NT2/D1 (cell line): ENCODE data around the gene QPRT.

Source experiments
- SUZ12 ChIP-seq: IDR thresholded peaks from 2 replicates; pipeline ENCODE4 v1.6.1; 2011; ENCODE audit not compliant: insufficient read length, insufficient read depth; ENCODE audit errors: extremely low read depth
- YY1 ChIP-seq: IDR thresholded peaks from 2 replicates; pipeline ENCODE4 v1.6.1; 2011; ENCODE audit not compliant: insufficient read length, insufficient read depth
- ZNF274 ChIP-seq: IDR thresholded peaks from 2 replicates; pipeline ENCODE4 v1.6.1; 2011; ENCODE audit warnings: mild to moderate bottlenecking, low read depth, low read length

DNA sequence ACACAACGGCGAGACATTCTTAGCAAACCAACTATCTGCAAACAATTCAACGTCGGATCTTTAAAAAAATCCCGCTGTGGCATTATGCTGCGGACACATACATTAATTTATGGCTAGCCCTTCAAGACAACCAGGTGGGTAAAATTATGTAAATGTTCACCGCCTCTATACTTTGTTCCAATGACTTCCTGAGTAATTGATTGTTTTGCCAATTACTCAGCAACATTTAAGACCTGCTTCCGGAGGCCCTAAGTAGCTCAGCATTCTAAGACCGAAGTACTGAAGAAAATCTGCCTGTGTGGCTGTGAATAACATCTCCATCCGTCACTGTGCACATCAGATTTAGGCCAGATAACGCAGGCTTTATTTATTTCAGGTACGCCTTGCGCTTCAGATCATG lies 23.3 kb downstream of the QPRT start:
- TF ChIP-seq ZNF274 (no peak), YY1 (no peak), SUZ12 (no peak)
